Activated naive CD4-positive, alpha-beta T cell (primary cell): ENCODE measurements around the gene TADA3.

ENCODE experiments used
- DNase-seq, 4 experiments: peaks; one replicate each; lab custom pipeline; 2025; lab: John Stamatoyannopoulos, UW

The TADA3 gene

DNA sequence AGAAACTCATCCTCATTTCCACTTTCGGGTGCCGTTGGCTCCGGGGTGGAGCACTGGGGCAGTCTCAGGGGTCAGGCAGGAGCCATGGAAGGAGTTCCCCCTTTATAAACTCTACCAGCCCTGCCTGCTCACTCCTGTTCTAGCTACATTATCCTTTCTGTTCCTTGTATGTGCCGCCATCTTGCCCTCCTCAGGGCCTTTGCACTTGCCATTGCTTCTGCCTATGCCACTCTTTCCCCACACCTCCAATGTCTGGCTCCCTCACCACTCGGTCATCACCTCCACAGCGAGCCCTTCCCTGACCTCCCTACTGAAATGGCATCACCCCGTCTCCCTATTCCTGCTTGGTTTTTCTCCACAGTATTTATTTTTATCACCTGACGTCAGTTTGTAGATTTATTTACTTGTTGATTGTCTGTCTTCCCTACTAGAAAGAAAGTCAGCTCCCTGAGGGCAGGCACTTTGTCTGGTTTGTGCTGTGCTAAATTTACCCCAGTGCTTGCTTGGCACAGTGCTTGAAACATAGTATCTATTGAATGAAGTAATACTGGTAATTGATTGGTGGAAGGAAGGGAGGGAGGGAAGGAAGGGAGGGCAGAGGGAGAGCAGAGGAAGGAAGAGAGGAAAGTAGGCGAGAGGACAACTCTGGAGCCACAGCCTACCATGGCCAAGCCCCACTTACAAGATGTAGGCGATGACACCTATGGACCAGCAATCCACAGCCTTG lies 31.3 kb downstream of the TADA3 start:
- no peak for DNase-seq

DNA sequence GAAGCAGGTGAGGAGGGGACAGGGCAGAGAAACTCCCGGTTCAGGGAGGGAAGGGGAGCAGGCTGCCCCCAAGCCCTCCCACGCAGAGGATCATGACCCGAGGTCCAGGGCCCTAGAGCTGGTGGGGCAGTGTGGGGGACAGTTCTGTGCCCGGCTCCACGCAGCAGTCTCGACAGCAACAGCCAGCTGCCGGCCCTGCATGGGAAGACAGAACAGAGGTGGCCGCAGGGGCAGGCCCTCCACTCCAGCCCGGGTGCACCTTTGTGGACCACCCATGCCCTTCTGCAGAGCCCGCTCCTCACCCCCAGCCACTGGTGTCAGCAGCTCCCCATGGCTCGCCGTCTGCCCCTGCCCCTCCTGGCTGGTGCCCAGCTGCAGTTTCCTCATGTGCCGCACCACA lies 34.8 kb downstream of the TADA3 start:
- no peak for DNase-seq

DNA sequence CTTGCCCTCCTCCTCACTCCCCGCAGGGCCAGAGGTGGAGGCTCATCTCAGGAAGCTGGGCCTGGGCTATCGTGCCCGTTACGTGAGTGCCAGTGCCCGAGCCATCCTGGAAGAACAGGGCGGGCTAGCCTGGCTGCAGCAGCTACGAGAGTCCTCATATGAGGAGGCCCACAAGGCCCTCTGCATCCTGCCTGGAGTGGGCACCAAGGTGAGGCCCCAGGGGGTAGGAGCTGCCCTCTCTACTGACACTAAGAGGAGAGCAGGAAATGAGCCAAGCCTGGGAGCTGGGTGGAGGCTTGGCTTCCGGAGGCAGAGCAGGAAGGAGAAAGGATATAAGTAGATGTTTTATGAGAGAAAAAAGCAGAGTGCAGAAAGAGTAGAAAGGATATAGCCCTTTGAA lies 37.6 kb downstream of the TADA3 start:
- DNase-seq: no peak

DNA sequence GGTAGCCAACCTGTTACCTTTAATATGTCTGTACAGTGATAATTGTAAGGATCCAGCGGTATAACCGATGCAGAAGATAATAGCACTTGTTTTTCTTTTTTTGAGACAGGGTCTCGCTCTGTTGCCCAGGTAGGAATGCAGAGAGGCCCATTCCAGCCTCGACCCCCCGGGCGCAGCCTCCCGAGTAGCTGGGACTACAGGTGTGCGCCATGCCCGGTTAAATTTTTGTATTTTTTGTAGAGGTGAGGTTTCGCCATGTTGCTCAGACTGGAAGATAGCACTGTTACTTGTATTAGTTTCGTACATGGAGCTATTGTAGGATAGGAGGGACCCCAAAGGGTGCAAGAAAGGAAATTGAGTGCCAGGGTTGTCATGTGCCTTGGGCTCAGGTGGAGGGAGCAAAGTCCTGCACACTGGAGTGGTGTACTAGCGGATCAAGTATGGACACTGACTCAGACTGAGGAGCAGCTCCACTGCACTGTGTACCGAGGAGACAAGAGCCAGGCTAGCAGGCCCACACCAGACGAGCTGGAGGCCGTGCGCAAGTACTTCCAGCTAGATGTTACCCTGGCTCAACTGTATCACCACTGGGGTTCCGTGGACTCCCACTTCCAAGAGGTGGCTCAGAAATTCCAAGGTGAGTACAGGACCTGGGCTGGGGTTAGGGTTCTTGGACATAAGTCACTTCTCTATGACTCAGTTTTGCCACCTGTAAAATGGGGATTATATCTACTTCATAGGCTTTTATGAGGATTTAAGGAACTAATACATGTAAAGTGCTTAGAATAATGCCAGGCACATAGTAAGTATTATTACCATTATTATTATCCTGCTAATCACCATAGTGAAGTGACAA lies 41.5 kb downstream of the TADA3 start:
- DNase-seq: no peak

DNA sequence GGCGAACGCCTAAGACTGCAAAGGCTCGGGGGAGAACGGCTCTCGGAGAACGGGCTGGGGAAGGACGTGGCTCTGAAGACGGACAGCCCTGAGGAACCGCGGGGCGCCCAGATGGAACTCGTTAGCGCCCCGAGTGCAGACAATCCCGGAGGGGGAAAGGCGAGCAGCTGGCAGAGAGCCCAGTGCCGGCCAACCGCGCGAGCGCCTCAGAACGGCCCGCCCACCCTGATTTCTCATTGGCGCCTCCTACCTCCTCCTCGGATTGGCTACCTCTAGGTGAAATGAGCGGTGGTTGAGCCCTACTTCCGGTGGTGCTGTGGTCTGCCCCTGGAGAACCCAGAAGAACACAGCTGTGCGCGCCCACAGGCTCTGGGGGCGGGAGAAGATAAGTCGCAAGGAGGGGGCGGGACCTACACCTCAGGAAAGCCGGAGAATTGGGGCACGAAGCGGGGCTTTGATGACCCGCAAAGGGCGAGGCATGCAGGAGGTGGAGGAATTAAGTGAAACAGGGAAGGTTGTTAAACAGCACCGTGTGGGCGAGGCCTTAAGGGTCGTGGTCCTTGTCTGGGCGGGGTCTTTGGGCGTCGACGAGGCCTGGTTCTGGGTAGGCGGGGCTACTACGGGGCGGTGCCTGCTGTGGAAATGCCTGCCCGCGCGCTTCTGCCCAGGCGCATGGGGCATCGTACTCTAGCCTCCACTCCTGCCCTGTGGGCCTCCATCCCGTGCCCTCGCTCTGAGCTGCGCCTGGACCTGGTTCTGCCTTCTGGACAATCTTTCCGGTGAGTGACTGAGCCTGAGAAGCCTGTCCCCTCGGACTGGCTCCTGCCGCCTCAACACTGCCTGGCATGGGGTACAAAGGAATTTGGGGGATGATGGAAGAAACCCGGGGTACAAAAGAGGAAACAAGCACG lies 42.4 kb downstream of the TADA3 start, which contains the start of gene OGG1:
Gene OGG1, plus strand, starts transcription at position 308 of the 911 bp plus-strand sequence. Its CDS starts 335 bp downstream, at position 643.
- peak; percentile 85 to 90 (median 88) for DNase-seq

DNA sequence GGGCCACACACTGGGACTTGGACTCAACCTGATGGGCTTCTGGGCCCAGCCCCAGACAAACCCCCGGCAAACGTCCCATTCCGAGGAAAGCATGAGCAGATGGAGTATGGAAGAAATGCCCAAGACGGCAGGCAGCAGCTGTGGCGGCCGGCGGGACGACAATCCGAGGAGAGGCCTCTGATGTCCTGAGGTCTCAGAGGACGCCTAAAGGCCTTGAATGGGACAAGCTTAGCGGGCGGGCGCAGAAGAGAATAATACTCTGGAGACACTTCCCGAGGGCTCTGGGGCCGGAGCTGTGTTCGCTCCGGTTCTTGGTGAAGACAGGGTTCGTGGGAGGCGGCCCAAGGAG lies 43.0 kb downstream of the TADA3 start:
- no peak for DNase-seq

DNA sequence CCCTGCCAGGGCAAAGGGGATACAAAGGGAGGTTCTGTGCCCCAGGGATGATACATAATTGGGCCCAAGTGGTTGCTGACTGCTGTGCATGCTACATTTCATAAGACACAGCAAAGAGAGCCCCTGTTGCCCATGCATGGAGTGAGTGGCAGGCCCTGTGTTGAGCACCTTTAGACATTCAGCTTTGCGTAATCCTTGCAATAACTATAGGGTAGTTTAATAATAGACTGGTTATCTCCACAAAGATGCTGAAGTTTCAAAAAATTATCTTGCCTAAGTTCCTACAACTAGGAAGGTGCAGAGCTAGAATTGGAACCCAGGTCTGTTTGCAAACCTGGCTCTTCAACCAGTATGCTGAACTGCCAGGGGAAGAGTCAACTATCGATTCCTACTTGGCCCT lies 44.2 kb downstream of the TADA3 start:
- DNase-seq: no peak

DNA sequence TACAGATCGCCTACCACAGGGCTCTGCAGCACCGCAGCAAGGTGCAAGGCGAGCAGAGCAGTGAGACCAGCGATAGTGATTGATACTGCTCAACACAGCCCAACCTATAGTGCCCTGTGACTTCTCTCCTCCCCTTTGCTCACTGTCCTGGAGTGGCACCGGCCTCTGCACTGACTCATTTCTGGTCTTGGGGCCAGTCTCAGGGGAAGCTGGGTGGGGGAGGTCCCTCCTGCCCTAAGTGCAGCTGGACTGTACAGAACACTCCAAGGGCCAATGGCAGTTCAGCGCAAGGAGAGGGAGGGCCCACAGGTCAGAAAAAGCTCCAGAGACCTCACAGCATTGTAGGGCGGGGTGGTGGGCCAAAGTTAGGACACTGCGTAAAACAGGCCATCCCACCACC lies 45.0 kb downstream of the TADA3 start:
- no peak for DNase-seq

DNA sequence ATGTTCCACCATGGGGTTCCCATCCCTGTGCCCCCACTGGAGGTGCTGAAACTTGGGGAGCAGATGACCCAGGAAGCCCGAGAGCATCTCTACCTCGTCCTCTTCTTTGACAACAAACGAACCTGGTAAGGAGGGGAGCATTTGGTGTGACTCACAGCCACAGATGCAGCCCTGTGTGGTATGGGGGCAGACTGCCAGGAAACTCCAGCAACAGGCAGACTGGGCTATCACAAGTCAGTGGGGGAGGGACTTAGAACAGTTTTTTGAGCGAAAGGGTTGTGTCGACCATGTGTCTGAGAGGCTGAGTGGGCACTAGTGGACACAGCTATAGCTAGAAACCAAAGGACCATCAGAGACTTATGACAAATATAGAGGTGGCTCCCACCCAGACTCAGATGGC lies 45.9 kb downstream of the TADA3 start:
- no peak for DNase-seq

DNA sequence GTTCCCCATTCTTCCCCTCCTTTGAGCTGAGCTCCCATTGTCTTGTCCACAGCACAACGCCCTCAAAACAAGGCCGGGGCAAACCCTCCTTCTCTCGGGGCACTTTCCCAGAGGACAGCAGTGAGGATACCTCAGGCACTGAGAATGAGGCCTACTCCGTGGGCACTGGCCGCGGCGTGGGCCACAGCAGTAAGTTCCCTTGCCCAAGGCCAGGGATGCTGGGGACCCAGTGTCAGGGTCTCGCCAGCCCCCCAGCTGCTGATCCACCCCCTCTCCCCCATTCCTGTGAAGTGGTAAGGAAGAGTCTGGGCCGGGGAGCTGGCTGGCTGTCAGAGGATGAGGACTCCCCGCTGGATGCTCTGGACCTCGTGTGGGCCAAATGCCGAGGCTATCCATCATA lies 46.8 kb downstream of the TADA3 start:
- DNase-seq: no peak

DNA sequence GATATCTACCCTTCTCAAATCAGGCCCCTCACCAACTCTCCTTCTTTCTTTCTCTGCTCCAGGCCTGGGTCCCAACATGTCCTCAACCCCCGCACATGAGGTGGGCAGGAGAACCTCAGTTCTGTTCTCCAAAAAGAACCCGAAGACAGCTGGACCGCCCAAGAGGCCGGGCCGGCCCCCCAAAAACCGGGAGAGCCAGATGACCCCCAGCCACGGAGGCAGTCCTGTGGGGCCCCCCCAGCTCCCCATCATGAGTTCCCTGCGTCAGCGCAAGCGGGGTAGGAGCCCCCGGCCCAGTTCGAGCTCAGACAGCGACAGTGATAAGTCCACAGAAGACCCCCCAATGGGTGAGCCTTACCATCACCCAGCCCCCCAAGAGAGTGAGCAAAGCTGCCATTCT lies 48.1 kb downstream of the TADA3 start:
- no peak for DNase-seq

DNA sequence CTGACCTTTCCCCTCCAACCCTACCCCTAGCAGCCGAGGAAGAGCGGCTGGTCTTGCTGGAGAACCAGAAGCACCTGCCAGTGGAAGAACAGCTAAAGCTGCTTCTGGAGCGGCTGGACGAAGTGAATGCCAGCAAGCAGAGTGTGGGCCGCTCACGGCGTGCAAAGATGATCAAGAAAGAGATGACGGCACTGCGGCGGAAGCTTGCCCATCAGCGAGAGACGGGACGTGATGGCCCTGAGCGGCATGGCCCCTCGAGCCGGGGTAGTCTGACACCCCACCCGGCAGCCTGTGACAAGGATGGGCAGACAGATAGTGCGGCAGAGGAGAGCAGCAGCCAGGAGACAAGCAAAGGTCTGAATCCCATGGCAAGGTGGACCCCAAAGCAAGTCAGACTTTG lies 48.7 kb downstream of the TADA3 start:
- no peak for DNase-seq

DNA sequence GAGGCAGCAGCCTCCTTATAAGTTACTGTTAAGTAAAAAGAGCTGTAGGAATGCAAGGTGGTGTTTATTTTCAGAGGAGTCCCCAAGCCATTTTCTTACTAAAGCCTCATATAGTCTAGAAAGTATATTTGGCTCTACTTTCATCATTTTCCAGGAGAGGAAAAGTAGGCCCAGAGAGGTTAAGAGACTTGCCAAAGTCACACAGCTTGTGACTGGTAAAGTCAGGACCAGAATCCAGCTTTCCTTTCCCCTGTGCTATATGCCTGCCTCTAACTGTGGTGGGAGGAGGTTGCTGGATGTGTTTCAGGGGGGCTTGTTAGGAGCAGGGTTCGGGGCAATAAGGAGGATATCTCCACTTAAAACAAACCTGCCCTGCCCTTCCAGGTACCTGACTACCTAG lies 49.7 kb downstream of the TADA3 start:
- DNase-seq: no peak

DNA sequence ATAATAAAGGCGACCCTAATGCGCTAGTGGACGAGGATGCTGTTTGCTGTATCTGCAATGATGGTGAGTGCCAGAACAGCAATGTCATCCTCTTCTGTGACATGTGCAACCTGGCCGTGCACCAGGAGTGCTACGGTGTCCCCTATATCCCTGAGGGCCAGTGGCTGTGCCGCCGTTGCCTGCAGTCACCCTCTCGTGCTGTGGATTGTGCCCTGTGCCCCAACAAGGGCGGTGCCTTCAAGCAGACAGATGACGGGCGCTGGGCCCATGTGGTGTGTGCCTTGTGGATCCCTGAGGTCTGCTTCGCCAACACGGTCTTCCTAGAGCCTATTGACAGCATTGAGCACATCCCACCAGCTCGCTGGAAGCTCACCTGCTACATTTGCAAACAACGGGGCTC lies 53.1 kb downstream of the TADA3 start:
- no peak for DNase-seq

DNA sequence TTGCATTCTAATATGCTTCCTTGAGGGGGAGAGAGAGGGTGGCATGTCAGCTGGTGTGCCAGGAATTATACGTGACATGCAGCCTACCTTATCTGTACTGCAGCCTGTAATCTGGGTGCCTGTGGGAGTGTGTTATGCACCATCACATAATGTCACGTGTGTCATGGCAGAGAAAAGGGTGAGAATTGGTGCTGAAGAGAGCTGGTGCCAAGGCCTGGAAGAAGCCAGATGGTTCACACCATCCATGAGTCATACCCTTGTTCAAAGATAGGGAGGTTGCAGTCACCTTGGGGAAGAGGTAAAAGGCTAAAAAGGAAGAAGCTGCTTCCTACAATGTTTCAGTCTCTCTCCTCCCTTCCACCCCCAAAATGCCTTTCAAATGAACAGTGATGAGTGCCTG lies 55.4 kb downstream of the TADA3 start:
- DNase-seq: no peak

DNA sequence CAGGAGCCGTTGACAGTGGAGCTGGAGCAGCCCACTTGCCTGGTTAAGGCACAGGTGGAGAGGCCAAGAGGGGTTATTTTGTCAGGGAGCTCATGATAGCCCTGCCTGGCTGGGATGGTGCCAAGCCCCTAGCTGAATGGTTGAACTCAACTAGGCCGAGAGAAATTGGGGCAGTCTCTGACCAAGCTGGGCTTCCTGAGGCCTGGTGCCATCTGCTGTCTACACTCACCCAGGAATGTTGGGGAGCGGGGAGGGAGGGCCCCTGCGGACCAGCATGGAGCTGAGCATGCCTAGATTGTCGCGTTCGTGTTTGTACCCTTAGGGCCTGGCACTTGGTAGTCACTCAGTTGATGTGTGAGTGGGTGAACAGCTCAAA lies 59.5 kb downstream of the TADA3 start:
- DNase-seq: no peak

DNA sequence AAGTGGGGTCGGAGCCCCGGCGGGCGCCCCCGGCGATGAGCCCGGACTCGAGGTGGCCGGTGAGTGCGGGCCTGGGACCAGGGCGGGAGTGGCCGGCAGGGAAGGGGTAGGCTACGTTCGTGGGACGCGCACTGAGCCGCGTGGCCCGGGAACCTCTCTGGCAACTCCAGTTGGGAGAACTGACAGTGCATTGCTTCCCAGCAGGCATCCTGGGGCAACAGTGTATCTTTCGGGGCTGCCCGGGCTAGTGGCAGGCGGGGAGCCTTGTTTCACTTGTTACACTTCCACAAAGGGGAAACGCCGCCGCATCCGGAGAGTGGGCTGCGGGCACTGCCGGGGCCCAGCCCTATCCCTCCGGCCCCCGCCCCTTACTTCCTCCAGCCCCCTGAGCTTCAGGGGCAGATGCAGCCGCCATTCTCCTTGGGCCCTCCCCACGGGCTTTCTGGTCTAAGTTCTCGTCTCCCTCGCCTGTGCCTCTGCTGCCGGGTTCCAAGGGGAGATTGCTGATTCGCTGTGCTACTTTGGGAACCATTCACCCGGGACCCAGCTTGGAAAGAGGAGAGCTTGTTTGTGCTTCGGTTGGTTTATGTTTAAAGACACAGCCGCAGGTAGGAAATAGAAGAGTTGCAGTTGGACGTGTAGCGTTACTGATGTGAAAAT lies 60.1 kb downstream of the TADA3 start:
- DNase-seq: peak in 2 of 4 experiments; percentile 19

DNA sequence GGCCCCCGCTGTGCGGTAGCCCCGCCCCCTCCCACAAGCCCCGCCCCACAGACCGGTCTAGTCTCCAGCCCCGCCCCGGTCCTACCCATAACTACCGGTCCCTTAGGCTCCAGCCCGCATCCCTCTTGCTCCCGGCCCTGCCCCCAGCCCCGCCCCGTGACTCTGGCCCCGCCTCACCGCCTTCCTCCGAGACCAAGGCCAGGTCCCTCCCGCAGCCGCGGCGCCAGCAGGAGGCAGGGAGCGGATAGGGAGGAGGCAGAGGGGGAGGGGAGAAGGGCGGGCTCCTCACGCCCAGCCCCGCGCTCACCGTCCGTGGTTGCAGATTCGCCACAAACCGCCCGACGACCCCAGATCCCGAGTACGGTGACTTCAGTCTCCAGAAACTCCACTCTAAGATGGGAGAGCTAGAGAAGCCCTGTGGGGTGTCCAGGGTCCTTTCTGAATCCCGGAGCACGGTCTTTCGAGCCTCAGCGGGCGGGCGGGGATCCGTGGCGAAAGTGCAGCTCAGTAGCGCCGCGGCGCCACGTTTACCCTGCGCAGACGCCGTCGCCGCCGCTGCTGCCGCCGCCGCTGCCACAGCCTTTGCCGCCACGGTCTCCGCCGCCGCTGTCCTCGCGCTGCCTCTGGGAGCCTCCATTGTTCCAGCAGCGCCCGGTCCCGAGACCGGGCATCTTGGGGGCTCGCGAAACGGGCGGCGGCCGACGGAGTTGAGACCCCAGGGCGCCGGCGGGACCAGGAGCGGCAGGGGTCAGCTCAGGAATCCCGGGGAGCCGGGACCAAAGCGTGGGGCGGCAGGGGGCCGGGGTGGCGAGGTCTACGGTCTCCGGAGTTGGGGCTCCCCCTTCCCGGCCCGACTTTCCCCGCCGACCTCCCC lies 60.8 kb downstream of the TADA3 start, which contains the start of gene BRPF1:
Gene BRPF1, plus strand, starts transcription at position 530 of the 874 bp plus-strand sequence. CDS start 2,406 bp downstream, outside the sequence.
- DNase-seq: peak; percentile 97 to 99 (median 98)

DNA sequence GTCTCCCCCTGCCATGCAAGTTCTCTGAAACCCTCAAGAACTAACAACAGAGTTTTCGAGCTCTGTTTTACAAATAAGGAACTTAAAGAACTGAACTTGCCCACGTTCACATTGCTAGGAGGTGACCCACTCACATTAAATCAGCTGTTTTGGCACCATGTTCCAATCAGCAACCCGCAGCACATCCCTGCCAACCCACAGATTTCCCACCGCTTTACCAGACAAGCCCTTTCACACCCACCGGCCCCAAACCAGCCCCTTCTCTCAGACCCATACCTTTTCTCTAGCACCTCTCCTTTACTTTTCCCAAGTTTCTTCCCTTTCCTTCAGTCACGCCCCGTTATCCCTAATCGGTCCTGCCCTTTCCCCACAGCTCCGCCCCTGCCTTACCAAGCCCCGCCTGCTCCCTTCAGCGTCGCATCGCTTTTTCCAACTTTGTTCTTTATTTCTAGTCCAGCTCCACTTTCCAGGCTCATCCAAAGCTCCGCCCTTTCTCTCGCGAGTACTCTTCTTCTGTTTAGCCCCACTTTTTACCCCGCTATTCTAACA lies 61.5 kb downstream of the TADA3 start:
- DNase-seq: no peak
